ENCODE results near the gene CCDC88B.

DNA sequence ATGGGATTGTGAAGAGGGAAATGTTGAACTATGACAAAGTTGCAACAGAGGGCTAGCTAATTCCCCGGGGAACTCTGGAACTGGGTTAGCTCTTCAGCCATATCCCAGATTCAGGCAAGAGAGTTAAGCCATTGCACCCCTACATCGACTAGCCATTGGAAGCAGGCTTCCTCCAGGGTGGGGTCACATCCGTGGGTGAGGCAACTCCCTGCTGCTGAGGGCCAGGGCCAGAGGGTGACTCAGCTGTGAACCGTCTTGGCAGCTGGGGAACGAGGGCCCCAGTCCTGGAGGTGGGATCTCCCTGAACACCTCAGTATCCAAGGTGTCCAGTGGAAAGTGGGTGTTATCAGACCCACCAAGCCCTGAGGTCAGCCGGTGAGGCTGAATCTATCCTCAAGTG is 60.1 kb downstream of the CCDC88B start:
- TF ChIP-seq, protein P1, sequence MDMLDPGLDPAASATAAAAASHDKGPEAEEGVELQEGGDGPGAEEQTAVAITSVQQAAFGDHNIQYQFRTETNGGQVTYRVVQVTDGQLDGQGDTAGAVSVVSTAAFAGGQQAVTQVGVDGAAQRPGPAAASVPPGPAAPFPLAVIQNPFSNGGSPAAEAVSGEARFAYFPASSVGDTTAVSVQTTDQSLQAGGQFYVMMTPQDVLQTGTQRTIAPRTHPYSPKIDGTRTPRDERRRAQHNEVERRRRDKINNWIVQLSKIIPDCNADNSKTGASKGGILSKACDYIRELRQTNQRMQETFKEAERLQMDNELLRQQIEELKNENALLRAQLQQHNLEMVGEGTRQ (IDR thresholded peaks at IDR 0.05; ENCODE audit: low read length) = no peak
- TF ChIP-seq, protein P2, sequence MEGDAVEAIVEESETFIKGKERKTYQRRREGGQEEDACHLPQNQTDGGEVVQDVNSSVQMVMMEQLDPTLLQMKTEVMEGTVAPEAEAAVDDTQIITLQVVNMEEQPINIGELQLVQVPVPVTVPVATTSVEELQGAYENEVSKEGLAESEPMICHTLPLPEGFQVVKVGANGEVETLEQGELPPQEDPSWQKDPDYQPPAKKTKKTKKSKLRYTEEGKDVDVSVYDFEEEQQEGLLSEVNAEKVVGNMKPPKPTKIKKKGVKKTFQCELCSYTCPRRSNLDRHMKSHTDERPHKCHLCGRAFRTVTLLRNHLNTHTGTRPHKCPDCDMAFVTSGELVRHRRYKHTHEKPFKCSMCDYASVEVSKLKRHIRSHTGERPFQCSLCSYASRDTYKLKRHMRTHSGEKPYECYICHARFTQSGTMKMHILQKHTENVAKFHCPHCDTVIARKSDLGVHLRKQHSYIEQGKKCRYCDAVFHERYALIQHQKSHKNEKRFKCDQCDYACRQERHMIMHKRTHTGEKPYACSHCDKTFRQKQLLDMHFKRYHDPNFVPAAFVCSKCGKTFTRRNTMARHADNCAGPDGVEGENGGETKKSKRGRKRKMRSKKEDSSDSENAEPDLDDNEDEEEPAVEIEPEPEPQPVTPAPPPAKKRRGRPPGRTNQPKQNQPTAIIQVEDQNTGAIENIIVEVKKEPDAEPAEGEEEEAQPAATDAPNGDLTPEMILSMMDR (IDR thresholded peaks at IDR 0.05; ENCODE audit: control extremely low read depth in 1 of 3, insufficient read depth in 1 of 3, low read depth in 1 of 3, low read length in 3 of 3) = no peak
- TF ChIP-seq JUN (IDR thresholded peaks at IDR 0.05; ENCODE audit: low read depth, low read length) = no peak
- TF ChIP-seq CREB1 (IDR thresholded peaks at IDR 0.05) = no peak
- no peak for TF ChIP-seq JUND (IDR thresholded peaks at IDR 0.05; ENCODE audit: low read length)

All from H1 (cell line).